ENCODE data around the gene STIM1.

DNA sequence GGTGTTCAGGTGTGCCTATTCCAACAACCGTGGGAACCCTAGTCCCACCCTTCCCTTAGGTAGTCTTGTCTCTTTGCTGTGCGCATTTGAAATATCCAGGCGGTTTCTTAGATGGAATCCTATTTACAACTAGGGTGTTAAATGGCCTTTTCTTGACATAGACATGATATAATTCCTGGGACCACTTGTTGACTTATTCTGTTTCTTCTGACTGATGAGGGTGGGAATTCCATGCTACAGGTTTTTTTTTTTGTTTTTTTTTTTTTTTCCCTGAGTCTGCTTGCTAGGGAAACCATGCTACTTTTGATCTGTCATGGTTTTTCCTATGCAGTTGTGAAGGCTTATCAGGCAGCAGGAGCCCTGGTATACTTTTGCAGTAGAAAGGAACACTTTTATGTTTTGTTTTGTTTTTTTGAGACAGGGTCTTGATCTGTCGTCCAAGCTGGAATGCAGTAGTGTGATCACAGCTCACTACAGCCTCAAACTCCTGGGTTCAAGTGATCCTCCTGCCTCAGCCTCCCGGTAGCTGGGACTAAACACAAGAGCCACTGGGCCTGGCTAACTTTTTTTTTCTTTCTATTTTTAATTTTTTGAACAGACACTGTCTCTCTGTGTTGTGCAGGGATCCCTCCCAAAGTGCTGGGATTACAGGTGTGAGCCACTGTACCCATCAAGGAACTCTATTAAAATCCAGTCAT lies 1.5 kb downstream of the STIM1 start:
- TF ChIP-seq, protein P1, sequence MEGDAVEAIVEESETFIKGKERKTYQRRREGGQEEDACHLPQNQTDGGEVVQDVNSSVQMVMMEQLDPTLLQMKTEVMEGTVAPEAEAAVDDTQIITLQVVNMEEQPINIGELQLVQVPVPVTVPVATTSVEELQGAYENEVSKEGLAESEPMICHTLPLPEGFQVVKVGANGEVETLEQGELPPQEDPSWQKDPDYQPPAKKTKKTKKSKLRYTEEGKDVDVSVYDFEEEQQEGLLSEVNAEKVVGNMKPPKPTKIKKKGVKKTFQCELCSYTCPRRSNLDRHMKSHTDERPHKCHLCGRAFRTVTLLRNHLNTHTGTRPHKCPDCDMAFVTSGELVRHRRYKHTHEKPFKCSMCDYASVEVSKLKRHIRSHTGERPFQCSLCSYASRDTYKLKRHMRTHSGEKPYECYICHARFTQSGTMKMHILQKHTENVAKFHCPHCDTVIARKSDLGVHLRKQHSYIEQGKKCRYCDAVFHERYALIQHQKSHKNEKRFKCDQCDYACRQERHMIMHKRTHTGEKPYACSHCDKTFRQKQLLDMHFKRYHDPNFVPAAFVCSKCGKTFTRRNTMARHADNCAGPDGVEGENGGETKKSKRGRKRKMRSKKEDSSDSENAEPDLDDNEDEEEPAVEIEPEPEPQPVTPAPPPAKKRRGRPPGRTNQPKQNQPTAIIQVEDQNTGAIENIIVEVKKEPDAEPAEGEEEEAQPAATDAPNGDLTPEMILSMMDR (IDR thresholded peaks at IDR 0.05) = no peak
- TF ChIP-seq POLR2A (IDR thresholded peaks at IDR 0.05) = no peak

Measured in right lobe of liver (tissue), 4 donors.